ENCODE results near the gene LIX1L. TPM values are rescaled to one million over a fixed set of nuclear protein-coding genes. Genes with fewer than 3 reads are reported as not detected.

The LIX1L gene
- total RNA-seq, 2 experiments from 2014 or later = 11.6 to 26.3 TPM

- Histone ChIP-seq H3K27ac (ENCODE audit: low read depth, low read length, poor library complexity, severe bottlenecking) (no peak overlapping the region), H3K36me3 (ENCODE audit: insufficient read depth, low read length) (peaks cover 5% of the 10 kb centered on the region; the same call in 1 of the 2 replicates), H3K4me1 (ENCODE audit: insufficient read depth, low read length, poor library complexity, severe bottlenecking) (peaks cover 78% of the 10 kb centered on the region), H3K79me2 (ENCODE audit: insufficient read depth, low read depth, low read length) (peaks cover 29% of the 10 kb centered on the region; the same call in 1 of the 2 replicates), H4K20me1 (ENCODE audit: insufficient read depth, low read length) (peaks cover 3% of the 10 kb centered on the region; the same call in 1 of the 2 replicates), H2AFZ (ENCODE audit: low read length) (no peak overlapping the region), H3K4me2 (ENCODE audit: low read length) (0 out of 2 replicates have a peak overlapping the region, but pooled peaks have one; percentile 94), H3K9me2 (ENCODE audit: insufficient read depth, low read length) (no peaks in the 10 kb centered on the region), H3K4me3 (ENCODE audit: low read depth, low read length, poor library complexity, severe bottlenecking) (no peak overlapping the region), H3K9me3 (ENCODE audit: low read length) (no peaks in the 10 kb centered on the region)
- no peak for DNase-seq (ENCODE audit: low spot score)
- intact Hi-C loops (cut with micrococcal nuclease; ENCODE audit: unreplicated experiment) = loop anchor here (2.0 kb wide), 1 partner anchor 101 kb away; the partner anchor contains the start of gene PIAS3
- BruUV-seq (replicated peaks) = no TSS peak
- ChIA-PET POLR2A (interaction anchor here (1.9 to 2.5 kb wide), 2 partner anchors 32 to 100 kb away, joined by 9 to 20 read pairs; partner anchors contain the start of genes PIAS3 and RBM8A), CTCF (ENCODE audit: unreplicated experiment) (no interaction called here)
- TF ChIP-seq EZH2phosphoT487 (IDR thresholded peaks at IDR 0.05; ENCODE audit: borderline replicate concordance, low read depth, low read length) (no peak), CTCF (conservative IDR thresholded peaks at IDR 0.05; ENCODE audit: low read length) (no peak)
These were observed 1.5 kb upstream of the LIX1L start for GRCh38 chr1:145959333-145959732.

DNA sequence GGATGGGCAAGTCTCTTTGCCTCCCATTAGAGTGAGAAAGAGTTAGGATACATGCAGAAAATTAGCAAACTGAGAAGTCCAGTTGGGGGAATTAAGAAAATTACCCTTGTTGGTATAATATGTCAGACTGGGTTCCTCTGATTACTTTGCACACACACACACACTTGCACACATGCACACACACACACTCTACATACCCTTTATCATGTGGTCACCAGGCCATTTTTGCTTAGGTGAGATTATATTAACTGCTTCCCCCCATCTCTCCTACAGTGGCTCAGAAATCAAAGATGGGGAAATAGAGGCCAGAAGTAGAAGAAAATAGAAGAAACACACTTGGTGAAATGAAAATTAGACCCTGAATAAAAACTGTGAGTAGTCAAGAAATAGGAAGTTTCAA, 917 bp upstream of the LIX1L start:
- H3K4me2 ChIP-seq (ENCODE audit: low read length) = peak overlapping the region; percentile 94
- peak overlapping the region; percentile 25 for H3K27ac ChIP-seq (ENCODE audit: low read depth, low read length, poor library complexity, severe bottlenecking)
- intact Hi-C loops (cut with micrococcal nuclease; ENCODE audit: unreplicated experiment) = loop anchor here (2.0 kb wide), 1 partner anchor 100 kb away; the partner anchor contains the start of gene PIAS3
- CTCF ChIA-PET (ENCODE audit: unreplicated experiment) = no interaction called here
- no TSS peak for BruUV-seq (replicated peaks)
- H3K79me2 ChIP-seq (ENCODE audit: insufficient read depth, low read depth, low read length) = peaks cover 24% of the 10 kb centered on the region; the same call in 1 of the 2 replicates
- H3K36me3 ChIP-seq (ENCODE audit: insufficient read depth, low read length) = peaks cover 9% of the 10 kb centered on the region; the same call in 1 of the 2 replicates
- H4K20me1 ChIP-seq (ENCODE audit: insufficient read depth, low read length) = peaks cover 3% of the 10 kb centered on the region; the same call in 1 of the 2 replicates
- H3K9me2 ChIP-seq (ENCODE audit: insufficient read depth, low read length) = no peaks in the 10 kb centered on the region
- peak overlapping the region; percentile 86 for H3K4me3 ChIP-seq (ENCODE audit: low read depth, low read length, poor library complexity, severe bottlenecking)
- no peak for DNase-seq (ENCODE audit: low spot score)
- TF ChIP-seq EZH2phosphoT487 (IDR thresholded peaks at IDR 0.05; ENCODE audit: borderline replicate concordance, low read depth, low read length) = no peak
- no peak for TF ChIP-seq CTCF (conservative IDR thresholded peaks at IDR 0.05; ENCODE audit: low read length)
- no peaks in the 10 kb centered on the region for H3K9me3 ChIP-seq (ENCODE audit: low read length)
- H3K4me1 ChIP-seq (ENCODE audit: insufficient read depth, low read length, poor library complexity, severe bottlenecking) = peaks cover 73% of the 10 kb centered on the region
- no peak overlapping the region; the same call in 1 of the 2 replicates for H2AFZ ChIP-seq (ENCODE audit: low read length)
- POLR2A ChIA-PET = interaction anchor here (1.0 to 2.6 kb wide), 13 partner anchors 8 to 100 kb away, joined by 3 to 20 read pairs (median 8); partner anchors contain the start of genes ANKRD35, PEX11B, PIAS3 and RBM8A

All from OCI-LY7 (cell line).